KOPT-K1 (cell line): Measurements from ENCODE around the gene GAN.

Experiments
- H3K27ac ChIP-seq: fragments of 200-600 bp; sonication (generic); 2 replicates; pipeline ENCODE4 v1.5.1; 2016; ENCODE audit warnings: antibody characterized with exemption, mild to moderate bottlenecking, low read depth, low read length; ENCODE audit not compliant: poor library complexity, severe bottlenecking
- H3K36me3 ChIP-seq: fragments of 200-600 bp; sonication (generic); 2 replicates; pipeline ENCODE4 v1.5.1; 2017; ENCODE audit warnings: antibody characterized with exemption, mild to moderate bottlenecking, low read length, moderate library complexity; ENCODE audit not compliant: insufficient read depth
- H3K9me3 ChIP-seq: fragments of 200-600 bp; sonication (generic); 2 replicates; pipeline ENCODE4 v1.5.1; 2017; ENCODE audit warnings: antibody characterized with exemption, low read length, mild to moderate bottlenecking; ENCODE audit not compliant: insufficient read depth, poor library complexity, severe bottlenecking

Gene GAN

DNA sequence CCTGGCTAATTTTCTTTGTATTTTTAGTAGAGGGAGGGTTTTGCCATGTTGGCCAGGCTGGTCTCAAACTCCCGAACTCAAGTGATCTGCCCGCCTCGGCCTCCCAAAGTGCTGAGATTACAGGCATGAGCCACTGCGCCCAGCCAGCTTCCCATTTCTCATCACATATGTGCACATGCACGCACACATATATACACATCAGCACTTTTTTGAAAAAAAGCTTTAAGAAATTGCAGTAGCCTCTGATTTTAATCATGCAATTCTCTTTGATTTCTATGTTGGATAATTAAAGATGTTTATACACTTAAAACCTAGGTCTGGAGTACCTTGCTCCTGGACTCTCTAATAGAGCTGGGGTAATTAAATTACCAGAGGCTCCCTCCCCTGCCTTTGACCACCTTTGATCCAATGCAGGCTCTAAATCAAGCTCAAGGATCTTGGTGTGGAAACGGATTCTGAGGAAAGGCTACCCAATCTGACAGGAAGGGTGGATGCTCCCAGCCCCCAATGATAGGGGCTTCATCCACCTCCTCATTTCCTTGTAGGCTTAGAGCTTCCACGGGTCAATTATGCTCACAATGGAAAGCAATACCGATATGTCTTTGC lies 29.7 kb upstream of the GAN start:
- Histone ChIP-seq H3K9me3 (no peaks in the 10 kb centered on the region), H3K36me3 (no peaks in the 10 kb centered on the region), H3K27ac (no peak overlapping the region)

GRCh38 chr16:81286190-81286589 lies 28.6 kb upstream of the GAN start:
- Histone ChIP-seq H3K9me3 (no peaks in the 10 kb centered on the region), H3K27ac (no peak overlapping the region), H3K36me3 (no peaks in the 10 kb centered on the region)

DNA sequence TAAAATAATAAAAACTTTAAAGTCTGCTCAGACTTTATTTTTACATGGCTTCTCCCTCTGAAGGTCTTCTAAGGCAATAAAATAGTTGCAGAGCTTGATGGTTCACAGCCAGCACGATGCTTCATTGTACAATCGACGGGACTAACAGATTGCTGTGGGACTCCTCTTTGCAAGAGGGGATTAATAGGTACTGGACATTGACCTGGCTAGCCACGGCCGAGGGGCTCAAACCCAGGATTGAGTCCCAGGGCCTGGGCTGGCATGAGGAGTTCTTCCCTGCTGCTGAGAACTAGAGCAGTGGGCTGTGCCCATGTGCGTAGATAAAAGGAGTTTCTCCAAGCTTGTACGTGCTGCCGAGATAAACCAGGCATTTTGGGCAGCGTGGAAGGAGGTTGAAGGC lies 23.6 kb upstream of the GAN start:
- no peaks in the 10 kb centered on the region for H3K36me3 ChIP-seq
- H3K9me3 ChIP-seq = no peaks in the 10 kb centered on the region
- no peak overlapping the region for H3K27ac ChIP-seq

GRCh38 chr16:81292936-81293335 lies 21.8 kb upstream of the GAN start:
- Histone ChIP-seq H3K27ac (no peak overlapping the region), H3K9me3 (no peaks in the 10 kb centered on the region), H3K36me3 (no peaks in the 10 kb centered on the region)

- no peaks in the 10 kb centered on the region for H3K36me3 ChIP-seq
- H3K27ac ChIP-seq = no peak overlapping the region
- H3K9me3 ChIP-seq = no peaks in the 10 kb centered on the region
Observed at GRCh38 chr16:81293909-81294802, 20.6 kb upstream of the GAN start.

- H3K27ac ChIP-seq = no peak overlapping the region
- no peaks in the 10 kb centered on the region for H3K9me3 ChIP-seq
- no peaks in the 10 kb centered on the region for H3K36me3 ChIP-seq
Observed at GRCh38 chr16:81296631-81297030, 18.1 kb upstream of the GAN start.

DNA sequence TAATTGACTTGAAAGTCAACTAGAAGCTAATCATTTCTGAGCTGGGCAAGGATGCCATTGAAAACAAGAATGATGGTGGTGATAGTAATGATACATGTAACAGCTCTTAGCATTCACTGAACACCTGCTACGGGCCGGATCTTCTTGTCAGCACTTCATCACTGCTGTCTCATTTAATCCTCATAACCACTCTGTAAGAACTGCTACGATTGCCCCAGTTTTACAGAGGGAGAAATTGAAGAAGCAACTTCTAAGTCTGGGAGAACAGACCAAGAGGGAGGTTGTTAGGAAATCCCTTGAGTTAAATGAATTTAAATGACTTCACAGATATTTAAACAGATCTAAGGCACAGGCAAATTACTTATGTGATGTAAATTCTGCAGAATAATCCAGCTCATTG lies 7.0 kb upstream of the GAN start:
- no peaks in the 10 kb centered on the region for H3K9me3 ChIP-seq
- no peak overlapping the region for H3K27ac ChIP-seq
- H3K36me3 ChIP-seq = no peaks in the 10 kb centered on the region

DNA sequence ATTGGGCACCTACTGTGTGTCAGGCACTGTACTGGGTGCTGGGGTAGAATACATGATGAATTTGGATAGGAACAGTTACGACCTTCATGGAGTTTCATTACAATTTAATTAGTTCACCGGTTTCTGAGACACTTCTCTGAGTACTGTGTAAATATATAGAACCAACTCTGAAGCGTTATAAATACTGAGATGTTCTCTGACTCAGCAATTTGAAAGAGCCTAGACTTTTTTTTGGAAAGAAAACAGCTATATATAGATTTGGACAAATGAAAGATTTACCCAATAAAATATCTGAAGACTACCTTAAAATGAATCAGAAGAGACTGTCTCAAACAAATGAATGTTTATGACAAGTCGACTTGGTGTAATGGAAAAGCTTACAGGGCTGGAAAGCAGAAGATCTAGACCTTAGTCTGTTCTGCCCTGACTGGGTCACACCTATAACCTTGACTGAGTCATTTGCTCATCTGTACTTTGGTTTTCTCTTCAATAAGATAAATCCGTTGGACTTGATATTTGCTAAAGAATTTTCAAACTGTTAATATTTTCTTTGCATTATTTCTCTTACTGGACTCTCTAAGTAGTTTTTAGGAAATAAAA lies 4.6 kb upstream of the GAN start:
- Histone ChIP-seq H3K36me3 (no peaks in the 10 kb centered on the region), H3K9me3 (no peaks in the 10 kb centered on the region), H3K27ac (no peak overlapping the region)

GRCh38 chr16:81311762-81312161 lies 3.0 kb upstream of the GAN start:
- Histone ChIP-seq H3K36me3 (no peaks in the 10 kb centered on the region), H3K27ac (no peak overlapping the region), H3K9me3 (no peaks in the 10 kb centered on the region)

DNA sequence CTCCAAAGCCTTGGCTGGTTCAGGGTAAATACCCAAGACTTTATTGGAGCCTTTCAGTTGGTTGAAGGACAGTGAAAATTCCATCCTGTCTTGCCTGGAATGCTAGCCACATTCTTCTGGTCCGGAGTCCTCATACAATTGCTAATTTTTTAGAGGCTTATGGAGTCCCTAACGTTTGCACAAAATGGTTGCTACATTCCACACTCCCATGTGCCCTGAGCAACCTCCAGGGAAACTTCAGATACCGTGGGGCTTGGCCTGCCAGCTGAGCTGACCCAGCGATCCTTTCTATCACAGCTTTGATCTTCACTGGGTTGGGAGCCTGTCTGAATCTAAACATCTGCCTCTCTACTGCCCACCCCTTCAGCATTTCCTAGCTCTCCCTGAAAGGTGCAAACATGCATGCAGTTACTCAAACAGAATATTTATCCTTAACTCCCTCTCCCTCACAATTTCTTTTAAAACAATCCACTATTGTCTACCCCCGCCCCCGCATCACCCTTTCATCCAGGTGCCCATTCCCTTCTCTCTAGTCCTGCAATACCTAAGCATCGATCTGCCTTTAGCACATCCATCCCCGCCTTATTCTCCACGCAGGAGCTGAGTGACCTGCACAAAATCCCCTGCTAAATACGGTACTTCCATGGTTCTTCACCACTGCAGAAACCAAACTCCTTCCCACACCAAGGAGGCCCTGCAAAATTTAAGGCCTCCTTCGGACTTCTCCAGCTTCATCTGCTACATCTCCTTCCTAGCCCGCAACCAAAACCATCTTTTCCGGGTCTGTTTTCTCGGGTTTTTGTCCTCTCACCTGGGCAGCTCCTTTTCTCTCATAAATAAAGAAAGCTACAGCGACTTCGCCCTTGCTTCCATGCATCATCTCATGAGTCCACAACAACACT lies 810 bp upstream of the GAN start:
- H3K27ac ChIP-seq = peak overlapping the region; percentile 64
- H3K9me3 ChIP-seq = no peaks in the 10 kb centered on the region
- no peaks in the 10 kb centered on the region for H3K36me3 ChIP-seq

DNA sequence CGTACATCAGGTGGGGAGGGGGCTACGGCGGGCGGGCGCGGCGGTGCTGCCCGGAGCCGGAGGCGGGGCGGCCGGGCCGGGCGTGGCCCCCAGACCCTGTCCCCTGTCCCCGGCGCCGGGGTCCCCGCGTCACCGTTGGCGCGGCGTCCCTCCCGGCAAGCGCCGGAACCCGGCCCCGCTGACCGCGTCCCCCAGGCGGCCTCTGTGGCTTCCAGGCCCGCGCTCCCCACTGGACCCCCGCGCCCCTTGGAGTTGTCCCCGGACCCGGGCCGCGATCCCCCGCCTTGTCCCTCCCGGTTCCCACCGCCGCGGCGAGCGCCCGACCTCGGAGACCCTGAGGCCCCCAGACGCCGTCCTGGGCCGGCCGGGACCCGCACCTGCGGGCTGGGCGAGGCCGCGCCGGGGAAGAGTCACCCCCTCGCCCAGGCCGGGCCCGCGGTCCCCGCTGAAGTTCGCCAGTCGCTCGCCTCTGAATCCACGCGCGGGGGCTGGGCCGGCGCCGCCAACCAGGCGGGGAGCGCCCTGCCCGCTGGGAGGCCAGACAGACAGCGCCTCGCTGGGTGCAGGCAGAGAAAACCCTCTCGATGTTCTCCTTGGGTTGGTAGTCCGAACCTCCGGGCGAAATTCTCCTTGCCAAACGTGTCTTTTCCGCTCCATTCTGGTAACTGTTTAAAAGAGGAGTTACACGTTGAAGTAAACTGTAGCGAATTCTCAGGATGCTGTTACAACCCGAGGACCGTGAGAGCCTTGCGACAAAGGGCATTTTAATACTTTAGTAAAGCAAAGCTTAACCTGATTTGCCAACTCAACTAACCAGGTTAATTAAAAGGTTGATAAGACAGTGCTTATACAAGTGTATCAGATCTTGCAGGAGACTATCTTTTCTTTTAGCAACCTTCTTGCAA lies 761 bp downstream of the GAN start:
- Histone ChIP-seq H3K27ac (peak overlapping the region; percentile 64), H3K9me3 (no peaks in the 10 kb centered on the region), H3K36me3 (no peaks in the 10 kb centered on the region)

DNA sequence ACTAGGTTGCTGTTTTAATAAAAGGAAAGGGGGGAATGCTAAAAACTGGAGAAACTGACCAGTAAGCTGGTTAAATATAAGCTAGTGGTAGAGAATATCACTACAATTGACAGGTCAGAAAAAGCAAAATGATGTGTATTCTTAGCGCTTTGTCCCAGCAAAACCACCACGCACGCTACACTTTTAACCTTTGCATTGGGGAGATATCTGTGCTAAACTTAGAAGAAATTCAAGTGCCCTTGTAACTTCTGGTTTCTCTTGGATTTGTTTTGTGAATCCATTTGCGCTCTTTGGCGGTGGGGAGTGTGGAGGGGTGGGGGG lies 1.4 kb downstream of the GAN start:
- Histone ChIP-seq H3K36me3 (no peaks in the 10 kb centered on the region), H3K27ac (no peak overlapping the region), H3K9me3 (no peaks in the 10 kb centered on the region)

GRCh38 chr16:81318711-81319110 lies 3.9 kb downstream of the GAN start:
- Histone ChIP-seq H3K9me3 (no peaks in the 10 kb centered on the region), H3K36me3 (no peaks in the 10 kb centered on the region), H3K27ac (no peak overlapping the region)

DNA sequence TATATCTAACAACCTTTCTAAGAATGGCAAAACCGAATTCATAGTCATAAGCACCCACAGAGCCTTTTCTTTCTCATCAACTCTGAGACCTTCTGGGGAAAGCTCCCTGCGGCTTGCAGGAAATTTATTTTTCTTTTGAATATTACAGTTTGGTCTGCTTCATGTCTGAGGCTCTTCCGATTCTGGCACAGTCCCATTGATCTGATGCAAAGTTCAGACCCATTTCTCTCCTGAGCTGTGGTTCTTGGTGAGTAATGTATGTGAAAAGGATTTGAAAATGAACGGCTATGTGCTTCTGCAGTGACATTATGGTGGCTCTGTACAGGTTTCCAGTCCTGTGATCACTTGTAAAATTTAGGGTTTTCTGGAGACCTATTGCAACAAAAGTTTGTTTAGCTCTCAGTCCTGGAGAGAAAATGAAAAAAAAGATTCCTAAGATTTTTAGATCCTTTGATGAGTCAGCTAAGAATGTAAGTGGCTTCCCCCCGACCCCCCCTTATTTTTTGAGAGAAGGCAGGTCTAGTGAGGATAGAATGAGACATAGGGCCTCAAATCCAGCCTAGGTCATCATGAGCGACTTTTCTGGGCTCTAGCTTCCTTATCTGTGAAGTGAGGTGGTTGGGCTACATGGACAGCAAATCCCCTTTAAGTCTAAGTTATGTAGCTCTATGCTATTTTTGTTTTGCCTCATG lies 4.6 kb downstream of the GAN start:
- Histone ChIP-seq H3K9me3 (no peaks in the 10 kb centered on the region), H3K36me3 (no peaks in the 10 kb centered on the region), H3K27ac (no peak overlapping the region)
